CD1c-positive myeloid dendritic cell (primary cell): ENCODE data around the gene RNASE12.
"Not testable (repeated sequence)": the region's sequence is repeated elsewhere in the genome, so short reads cannot be mapped to it uniquely, and the experiment has no call there.

Source experiments
- DNase-seq: peaks from one replicate; pipeline ENCODE4 v3.0.0-alpha.2; 2016; ENCODE audit errors: extremely low spot score

RNASE12 gene

DNA sequence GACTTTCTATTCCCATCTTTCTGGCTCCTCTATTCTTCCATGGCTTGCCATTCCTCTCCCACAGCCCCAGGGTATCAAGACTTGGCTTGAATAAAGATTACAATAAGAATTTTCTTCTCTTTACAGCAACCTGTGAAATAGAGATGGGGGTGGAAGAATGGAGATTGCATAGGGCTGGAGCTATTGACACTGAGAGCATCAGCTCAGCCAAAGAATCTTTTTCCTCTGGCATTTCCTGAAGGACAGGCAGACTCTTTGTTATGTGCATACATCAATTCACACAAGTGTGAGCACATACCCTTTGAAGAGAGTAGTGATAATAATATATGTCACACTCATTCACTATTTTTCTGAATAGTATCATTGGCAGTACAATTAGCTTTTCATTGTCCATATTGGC lies 8.0 kb downstream of the RNASE12 start:
- no peak for DNase-seq

DNA sequence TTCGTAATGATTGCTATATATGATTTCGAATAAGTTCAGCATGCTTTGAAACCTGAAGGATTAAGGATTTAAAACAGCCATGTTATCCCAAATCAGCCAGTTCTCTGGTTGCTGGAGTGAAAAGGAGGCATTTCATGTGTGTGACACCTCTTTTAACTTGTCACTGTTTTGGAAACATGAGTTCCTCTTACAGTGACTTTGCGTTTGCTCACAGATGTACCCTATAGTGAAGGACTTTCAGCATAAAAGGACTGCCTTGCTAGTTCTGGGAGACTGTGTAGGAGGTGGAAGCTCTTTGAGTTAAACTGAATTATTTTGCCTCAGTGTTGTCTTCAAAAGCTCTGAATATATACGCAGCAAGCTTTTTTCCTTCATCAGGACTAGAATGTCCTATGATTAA lies 10.9 kb downstream of the RNASE12 start:
- no peak for DNase-seq

DNA sequence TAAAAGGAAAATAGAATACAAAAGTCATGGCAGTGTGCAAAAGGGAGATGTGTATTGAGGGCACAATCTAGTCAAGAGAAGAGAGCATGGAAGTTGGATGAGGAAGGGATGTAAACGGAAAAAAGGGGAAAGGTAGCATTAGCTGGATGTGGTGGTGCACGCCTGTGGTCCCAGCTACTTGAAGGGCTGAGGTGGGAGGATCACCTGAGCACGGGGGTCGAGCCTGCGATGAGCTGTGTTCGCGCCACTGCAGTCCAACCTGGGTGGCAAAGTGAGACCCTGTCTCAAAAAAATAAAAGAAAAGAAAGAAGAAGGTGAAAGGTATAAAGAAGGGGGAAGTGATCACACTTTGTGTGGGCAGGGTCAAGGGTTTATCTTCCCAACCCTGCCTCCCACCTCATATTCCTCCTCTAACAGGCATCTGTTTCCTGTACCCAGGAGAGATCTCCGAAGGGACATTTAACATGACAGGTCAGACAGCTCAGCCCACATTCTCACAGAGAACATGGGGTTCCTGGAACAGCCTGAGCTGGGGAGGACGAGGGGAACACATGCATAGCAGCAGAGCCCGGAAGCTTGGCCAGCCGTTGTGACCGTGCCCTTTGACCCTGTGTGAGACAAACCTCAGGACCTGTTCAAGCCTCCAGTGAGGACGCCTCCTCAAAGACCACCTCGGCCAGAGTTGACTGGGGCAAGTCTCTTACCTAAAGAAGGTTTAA lies 12.2 kb downstream of the RNASE12 start:
- DNase-seq, result no peak

DNA sequence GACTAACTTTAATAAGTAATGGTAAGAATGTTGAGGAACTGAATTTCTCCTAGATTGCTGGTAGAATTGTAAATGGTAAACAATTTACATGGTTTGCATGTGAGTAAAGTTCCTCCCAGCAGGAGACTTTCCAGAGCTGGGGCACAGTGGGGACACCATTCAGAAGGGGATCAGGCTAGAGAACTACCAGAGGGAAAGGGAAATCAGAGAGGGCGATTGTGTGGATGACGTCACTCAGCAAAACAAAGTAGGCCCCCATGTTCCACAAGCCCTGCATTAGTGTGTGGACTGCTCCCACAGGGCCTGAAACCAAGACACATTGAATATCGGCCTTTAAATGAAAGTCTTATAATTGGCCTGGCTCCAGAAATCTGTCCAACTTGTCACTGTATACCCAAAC lies 12.9 kb downstream of the RNASE12 start:
- DNase-seq, result no peak

DNA sequence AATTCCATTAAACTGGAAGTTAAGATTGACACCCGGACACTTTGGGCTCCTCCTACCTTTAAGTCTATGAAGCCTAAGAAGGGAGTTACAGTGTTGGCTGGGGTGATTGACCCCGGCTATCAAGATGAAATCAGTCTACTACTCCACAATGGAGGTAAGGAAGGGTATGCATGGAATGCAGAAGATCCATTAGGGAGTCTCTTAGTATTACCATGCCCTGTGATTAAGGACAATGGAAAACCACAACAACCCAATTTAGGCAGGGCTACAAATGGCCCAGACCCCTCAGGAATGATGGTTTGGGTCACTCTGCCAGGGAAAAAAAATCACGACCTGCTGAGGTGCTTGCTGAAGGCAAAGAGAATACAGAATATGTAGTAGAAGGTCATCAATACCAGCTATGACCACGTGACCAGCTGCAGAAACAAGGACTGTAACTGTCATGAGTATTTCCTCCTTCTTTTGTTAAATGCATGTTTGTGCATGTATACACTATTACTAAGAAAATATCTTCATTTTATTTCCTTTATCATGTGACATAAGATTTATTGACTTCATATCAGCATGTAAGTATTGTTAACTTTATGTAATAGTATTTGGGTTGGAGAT lies 18.7 kb downstream of the RNASE12 start:
- DNase-seq, result not testable (repeated sequence)

DNA sequence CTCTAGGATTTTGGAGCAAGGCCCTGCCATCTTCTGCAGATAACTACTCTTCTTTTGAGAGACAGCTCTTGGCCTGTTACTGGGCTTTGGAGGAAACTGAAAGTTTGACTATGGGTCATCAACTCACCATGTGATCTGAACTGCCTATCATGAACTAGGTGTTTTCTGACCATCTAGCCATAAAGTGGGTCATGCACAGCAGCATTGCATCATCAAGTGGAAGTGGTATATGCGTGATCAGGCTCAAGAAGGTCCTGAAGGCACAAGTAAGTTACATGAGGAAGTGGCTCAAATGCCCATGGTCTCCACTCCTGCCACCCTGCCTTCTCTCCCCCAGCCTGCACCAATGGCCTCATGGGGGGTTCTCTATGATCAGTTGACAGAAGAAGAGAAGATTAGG lies 20.5 kb downstream of the RNASE12 start:
- DNase-seq, result peak; percentile 8

DNA sequence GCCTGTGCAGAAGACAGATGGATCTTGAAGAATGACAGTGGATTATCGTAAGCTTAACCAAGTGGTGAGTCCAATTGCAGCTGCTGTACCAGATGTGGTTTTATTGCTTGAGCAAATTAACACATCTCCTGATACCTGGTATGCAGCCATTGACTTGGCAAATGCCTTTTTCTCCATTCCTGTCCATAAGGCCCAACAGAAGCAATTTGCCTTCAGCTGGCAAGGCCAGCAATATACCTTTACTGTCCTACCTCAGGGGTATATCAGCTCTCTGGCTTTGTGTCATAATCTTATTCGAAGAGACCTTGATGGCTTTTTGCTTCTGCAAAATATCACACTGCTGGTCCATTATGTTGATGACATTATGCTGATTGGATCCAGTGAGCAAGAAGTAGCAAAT lies 21.3 kb downstream of the RNASE12 start:
- DNase-seq, result not testable (repeated sequence)

DNA sequence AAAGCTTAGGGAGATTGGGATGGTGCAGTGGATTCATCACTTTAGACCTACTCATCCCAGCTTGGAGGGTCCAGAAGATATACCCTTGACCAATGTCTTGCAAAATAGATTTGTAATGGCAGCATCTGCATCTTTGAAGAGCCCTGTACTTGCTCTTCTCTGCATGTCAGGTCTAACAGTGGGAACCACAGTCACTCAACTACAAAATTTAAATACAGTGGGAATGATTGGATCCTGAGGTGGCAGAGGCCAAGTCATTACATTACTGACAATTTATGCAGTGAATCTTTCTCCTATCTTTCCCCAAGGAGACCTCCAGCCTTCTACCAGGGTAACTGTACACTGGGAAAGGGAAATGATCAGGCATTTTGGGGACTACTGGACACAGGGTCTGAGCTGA lies 22.1 kb downstream of the RNASE12 start:
- no peak for DNase-seq

DNA sequence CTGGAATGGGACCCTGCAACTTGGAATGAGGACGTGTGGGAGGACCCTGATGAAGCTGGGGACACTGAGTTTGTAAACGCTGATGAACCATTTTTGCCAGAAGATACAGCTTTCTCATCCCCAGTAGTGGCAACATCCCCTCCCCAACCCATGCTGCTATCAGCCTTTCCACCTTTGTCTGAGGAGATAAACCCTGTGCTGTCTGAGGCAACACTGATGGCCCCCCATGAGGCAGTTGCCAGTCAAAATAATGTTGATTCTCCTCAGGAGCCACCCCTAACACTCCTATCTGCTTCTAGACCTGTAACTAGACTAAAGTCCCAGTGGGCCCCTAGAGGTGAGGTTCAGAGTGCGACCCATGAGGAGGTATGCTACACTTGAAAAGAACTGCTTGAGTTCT lies 22.8 kb downstream of the RNASE12 start:
- no peak for DNase-seq

DNA sequence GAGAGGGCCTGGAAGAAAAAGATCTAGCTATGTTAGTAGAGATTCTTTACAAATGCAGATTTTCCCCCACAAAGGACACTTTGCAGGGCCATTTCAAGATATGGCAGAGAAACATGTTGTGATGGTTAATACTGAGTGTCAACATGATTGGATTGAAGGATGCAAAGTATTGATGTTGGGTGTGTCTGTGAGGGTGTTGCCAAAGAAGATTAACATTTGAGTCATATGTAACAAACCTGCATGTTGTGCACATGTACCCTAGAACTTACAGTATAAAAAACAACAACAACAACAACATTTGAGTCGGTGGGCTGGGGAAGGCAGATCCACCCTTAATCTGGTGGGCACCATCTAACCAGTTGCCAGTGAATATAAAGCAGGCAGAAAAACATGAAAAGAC lies 24.0 kb downstream of the RNASE12 start:
- DNase-seq, result not testable (repeated sequence)

DNA sequence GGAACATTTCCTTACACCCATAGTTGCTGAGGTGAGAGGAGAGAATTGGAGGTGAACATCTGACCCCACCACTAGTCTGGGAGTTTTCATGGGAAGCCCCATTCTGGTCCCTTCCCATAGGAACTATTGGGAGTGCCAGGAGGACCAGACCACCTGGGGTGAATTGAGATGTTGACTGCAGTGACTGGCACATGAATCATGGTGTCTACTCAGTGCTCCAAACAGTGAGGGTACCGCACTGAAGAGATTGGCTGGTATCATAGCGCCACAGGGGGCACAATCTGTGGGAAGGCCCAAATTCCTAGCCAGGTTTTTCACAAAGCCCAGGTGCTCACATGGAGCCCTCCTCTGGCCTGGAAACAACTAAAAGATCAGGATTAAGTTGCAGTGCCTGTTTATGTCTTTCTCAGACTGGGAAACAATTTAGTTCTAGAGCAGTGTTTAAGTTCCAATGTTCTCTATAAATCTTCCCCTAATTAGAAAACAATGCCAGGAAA lies 26.6 kb downstream of the RNASE12 start:
- DNase-seq, result no peak

DNA sequence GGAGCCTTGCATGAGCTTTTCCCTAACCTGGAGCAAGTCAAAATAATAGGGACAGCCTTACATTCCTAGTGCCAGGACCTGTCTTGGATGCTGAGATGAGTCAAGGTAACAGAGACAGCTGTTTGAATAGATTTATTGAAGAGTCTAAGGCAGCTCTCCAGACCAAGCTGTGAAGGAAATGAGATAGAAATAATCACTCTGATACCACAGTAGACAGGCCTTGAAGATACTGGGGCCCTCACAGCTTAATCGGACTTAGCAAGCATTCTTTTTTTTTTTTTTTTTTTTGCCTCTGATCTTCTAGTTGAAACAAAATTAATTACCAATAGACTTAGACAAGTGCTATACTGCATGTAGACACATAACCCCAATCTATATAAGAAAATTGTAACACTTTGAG lies 27.2 kb downstream of the RNASE12 start:
- DNase-seq, result no peak

DNA sequence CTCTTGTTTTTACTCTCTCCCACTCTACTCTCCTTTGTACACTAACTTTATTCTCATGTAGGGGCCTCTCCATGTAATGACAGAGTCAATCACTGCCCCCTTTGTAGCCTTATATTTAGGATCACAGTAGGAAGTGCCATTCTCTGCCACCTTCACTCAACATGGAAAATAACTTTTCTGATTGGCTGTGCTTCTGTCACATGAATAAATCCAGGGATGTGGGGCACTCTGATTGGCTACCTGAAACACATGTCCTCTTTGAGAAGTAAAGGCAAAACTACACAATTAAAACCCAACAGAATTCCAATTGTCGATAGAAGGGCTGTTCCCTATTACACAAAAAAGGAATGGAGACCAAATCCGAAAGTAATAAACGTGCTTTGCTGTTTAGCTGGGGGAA lies 30.2 kb downstream of the RNASE12 start, which contains the start of gene RNASE9:
TSS of gene RNASE9 (minus strand) at position 87 of the 400 bp plus-strand sequence.
- DNase-seq, result no peak

DNA sequence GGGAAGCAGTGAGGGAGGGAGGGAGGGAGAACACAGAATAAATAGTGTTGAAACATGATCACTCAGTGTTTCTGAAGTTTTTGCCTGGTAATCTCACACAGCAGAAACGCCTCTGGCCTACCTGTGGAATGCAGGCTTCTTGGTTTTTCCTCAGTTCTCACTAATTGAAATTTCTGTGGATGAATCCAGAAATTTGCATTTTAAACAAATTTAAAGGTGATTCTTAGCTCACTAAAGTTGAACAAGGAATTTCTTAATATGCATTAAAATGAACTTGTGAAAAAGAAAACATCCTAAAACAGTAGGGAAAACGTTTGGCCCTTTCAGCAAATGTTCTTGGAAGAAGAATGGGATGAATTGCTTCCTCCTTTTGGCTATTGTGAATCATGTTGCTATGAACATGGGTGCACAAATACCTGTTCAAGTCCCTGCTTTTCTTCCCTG lies 31.7 kb downstream of the RNASE12 start:
- DNase-seq, result no peak

DNA sequence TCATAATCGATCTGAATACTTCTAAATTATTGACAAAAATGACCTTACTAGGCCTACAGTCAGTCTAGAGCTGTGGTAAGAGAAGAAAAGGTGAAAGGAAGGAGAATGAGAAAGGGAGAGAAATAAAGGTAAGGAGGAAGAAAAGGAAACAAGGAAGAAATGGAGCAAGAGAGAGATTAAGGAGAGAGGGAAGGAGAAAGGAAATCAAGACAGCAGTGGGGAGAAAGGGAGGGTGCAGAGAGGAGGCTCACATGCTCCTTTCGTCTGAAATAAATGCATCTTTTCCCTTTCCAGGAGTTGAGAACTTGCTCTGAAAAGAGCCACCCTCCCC lies 34.0 kb downstream of the RNASE12 start:
- no peak for DNase-seq

DNA sequence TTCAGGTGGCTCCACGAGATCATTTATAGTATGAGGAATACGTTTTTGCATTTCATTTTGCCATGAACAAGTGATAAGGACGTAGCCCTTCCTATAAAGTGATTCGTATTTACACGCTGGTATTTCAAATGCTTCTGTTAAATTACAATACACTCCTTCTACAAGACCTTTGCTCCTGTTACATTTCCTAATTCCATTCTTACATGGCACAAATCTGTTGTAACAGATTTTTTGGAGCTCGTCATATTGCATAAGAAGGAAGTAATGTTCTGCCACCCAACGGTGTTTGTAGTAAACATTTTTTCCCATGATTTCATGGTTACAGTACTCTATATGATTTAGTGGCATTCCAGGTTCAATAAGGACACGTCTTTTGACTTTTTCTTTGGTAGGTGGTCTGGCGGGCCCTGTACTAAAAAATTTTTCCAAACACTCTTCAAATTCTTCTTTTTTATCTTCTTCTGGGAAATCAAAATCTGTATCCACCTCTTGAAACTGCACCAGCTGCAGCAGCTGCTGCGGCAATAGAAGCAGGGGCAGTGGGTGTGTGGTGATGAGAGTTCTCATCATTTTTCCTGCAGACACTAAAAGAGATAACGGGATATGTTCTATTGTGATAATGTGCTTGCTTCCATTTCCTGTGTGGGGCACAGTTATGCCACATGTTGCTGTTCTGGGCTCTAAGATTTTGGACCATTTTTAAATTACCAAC lies 34.5 kb downstream of the RNASE12 start:
- DNase-seq, result peak; percentile 21

DNA sequence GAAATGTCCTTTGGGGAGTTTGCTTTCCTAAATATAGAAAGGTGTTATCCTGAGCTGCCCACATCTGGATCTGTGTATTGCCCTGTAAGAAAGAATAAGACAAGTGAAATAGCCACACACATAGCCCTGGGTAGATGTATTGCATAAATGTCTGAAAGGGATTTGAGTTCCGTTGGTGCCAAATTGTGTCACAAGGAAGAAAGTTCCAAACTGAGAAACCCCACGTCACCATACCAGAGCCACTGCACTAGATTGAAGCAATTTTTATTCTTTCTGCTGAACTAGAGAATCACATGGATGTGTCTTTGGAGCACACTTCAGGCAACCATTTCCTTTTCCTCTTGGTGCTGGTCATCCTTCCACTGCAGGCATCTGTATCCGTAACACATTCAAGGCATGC lies 35.3 kb downstream of the RNASE12 start:
- DNase-seq, result no peak

DNA sequence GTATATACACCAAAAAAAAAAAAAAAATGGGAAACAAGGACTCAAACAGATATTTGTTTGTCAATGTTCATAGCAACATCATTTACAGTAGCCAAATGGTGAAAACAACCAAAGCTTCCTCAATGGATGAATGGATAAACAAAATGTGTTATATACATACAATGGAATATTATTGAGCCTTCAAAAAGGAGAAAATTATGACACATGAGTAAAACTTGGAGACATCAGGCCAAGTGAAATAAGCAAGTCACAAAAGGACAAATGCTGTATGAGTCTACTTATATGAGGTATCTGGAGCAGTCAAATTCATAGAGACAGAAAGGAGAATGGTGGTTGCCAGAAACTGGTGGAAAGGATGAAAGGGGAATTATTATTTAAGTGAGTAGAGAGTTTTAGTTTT lies 38.2 kb downstream of the RNASE12 start:
- DNase-seq, result no peak

DNA sequence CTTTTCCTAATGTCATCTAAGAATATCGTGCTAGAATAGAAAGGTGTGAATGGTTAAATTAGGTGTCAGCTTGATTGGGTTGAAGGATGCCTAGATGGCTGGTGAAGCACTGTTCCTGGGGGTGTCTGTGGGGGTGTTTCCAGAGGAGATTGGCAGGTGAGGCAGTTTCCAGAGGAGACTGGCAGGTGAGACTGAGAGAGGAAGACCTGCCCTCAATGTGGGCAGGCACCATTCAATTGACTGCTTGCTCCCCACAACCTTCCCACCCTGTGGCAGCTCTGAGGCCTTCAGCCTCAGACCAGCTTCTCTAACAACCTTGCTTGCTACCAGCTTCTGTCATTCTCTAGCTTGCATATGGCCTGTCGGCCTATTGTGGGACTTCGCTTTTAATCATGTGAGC lies 39.6 kb downstream of the RNASE12 start:
- DNase-seq, result no peak

DNA sequence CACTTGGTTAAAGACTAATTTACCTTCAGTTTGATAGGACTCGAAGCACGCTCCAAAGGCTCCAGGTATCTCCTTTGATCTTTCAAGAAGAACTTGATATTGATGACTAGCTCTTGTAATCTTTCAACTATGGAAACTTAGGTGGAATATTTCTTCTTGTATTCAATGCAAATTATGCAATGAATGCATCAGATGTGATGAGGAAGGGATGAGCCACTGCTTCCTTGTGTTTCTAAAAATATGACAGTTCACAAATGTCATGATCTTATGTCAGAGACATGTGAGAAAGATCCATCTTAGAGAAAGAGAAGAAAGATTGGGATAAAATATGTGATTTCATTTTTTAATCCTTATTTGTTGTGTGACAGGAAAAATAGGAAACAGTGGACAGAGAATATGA lies 40.2 kb downstream of the RNASE12 start:
- no peak for DNase-seq

DNA sequence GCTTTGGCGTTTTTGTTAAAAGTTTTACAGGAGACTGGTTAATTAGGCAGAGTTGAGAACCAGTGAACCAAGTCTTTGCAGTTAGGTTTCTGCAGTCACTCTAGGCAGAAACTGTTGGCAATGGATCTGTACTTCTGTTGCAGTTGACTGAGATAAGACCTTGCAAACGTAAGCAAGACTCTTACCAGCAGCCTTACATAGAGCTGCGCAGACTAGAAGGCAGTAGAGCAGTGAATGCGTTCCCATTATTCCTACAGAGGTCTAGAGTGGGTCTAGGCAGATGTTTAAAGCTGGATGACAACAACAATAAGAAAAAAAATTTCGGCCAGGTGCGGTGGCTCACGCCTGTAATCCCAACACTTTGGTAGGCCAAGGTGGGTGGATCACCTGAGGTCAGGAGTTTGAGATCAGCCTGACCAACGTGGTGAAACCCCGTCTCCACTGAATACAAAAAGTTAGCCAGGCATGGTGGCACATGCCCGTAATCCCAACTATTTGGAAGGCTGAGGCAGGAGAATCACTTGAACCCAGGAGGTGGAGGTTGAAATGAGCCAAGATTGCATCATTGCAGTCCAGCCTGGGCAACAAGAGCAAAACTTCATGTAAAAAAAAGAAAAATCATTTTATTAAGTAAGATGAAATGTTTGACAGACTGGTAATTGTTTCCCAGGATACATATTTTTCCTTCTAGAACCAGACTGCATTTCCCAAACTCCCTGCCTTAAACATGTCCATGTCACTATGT lies 42.6 kb downstream of the RNASE12 start:
- DNase-seq, result no peak

DNA sequence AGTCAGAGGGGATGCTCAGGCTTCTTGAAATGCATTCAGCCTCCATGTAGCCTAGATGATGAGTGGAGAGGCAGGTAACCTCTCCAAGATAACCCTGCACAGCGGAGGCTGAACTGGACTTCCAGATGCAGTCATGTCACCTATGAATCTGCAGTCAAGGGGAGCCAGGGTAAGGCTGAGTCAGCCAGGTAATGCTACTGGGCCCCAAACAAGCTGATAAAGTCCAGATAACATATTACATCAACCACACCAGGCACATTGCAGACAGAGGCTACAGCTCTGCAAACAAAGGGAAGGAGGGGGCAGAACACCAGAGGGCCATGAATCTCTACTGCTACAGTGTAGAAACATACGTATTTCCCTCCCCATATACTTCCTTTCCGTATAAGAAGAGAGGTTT lies 44.3 kb downstream of the RNASE12 start:
- DNase-seq, result no peak
